ENCODE results near the gene GPN1.

DNA sequence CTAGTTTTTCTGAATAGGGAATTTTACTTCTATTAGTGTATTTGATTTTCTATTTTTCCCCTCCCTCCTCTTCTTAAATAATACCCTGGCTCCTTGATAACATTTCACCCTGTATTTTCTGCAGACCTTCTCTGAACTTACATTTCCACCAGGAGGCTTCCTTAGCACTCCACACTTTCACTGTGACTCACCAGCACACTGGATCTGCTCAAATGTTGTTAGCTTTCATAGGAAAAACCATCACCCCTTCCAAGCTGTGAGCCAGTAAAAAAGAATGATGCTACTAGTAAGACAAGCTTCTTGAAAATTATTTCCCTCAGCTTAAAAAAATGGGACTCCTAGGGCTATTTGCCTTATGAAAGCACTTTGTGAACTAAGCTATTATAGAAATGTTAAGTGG, 18.4 kb downstream of the GPN1 start:
- TF ChIP-seq, protein P1, sequence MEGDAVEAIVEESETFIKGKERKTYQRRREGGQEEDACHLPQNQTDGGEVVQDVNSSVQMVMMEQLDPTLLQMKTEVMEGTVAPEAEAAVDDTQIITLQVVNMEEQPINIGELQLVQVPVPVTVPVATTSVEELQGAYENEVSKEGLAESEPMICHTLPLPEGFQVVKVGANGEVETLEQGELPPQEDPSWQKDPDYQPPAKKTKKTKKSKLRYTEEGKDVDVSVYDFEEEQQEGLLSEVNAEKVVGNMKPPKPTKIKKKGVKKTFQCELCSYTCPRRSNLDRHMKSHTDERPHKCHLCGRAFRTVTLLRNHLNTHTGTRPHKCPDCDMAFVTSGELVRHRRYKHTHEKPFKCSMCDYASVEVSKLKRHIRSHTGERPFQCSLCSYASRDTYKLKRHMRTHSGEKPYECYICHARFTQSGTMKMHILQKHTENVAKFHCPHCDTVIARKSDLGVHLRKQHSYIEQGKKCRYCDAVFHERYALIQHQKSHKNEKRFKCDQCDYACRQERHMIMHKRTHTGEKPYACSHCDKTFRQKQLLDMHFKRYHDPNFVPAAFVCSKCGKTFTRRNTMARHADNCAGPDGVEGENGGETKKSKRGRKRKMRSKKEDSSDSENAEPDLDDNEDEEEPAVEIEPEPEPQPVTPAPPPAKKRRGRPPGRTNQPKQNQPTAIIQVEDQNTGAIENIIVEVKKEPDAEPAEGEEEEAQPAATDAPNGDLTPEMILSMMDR (conservative IDR thresholded peaks at IDR 0.05) = no peak
- TF ChIP-seq ZFX (IDR thresholded peaks at IDR 0.05) = no peak
